Right renal pelvis (tissue), 4 donors: ENCODE results near the gene ASB8. TPM values are rescaled to one million over a fixed set of nuclear protein-coding genes. Genes with fewer than 3 reads are reported as not detected.

Experiments used
- DNase-seq, 4 donors: peaks; one replicate each; pipeline ENCODE4 v3.0.0-alpha.2; 2013; ENCODE audit warnings: low read depth in 4 of 4, low spot score in 3 of 4, missing footprints in 1 of 4
- polyA plus RNA-seq, 4 donors: library from polyadenylated mRNA; unstranded; fragments of 120-200 nt; gene quantifications; one replicate each; pipeline ENCODE4 v1.2.1, GENCODE V29; 2013; ENCODE audit not compliant: insufficient read length in 4 of 4

Gene ASB8
- polyA plus RNA-seq, 4 donors: 33.1 to 41.4 (median 40.4) TPM

DNA sequence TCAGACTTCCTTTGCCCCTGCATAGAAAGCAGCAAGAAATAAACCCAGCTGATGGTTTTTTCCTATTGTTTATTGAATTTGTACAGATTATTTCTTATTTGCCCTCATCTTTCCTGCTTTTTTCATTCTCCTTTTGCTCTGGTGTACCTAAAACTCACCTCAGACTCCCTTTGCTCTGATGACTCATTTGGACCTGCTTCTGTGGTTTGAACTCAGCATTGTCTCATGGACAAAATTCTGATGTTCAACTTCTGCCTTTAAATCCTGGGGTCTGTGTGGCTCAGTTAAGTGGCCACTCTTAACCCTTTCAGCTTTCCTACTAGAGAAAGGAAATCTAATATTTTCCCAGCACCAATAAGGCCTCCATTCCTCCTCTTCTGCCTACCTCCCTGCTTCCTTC, 47.9 kb downstream of the ASB8 start:
- no peak for DNase-seq

GRCh38 chr12:48106681-48107613, 50.4 kb downstream of the ASB8 start:
- DNase-seq: no peak

- DNase-seq: peak; percentile 77 to 86 (median 80)
Measured at GRCh38 chr12:48105867-48106680, 51.2 kb downstream of the ASB8 start, which contains the start of gene SENP1. SENP1 (minus strand) TSS chr12:48106079; CDS start chr12:48101472, 4,607 bp downstream.

- DNase-seq: peak in 1 of 4 donors; percentile 37
Measured at GRCh38 chr12:48105321-48105866, 51.9 kb downstream of the ASB8 start.

- DNase-seq: no peak
Measured at GRCh38 chr12:48104531-48104930, 52.8 kb downstream of the ASB8 start.

Other genes with a start within 250 kb of the ASB8 start
- gene TMEM106C, start 193.9 kb downstream of the ASB8 start, polyA plus RNA-seq: 100 to 1,000 TPM; 122 to 138 (median 132) TPM
- 10 to 100 TPM; 36.5 to 51.7 (median 42.8) TPM for gene COL2A1, start 153.0 kb downstream of the ASB8 start, polyA plus RNA-seq
- 10 to 100 TPM; 21.6 to 28.1 (median 27.1) TPM for gene SENP1, start 51.4 kb downstream of the ASB8 start, polyA plus RNA-seq
- 100 to 1,000 TPM in 2 of 4 donors, 10 to 100 TPM in 2; 92.6 to 108 (median 96.8) TPM for gene PFKM, start 38.2 kb downstream of the ASB8 start, polyA plus RNA-seq
- 1 to 10 TPM in 1 of 4 donors, under 1 TPM in 3; 0.29 to 1.2 (median 0.42) TPM for gene CCDC184, start 26.1 kb upstream of the ASB8 start, polyA plus RNA-seq
- under 1 TPM; 0.17 to 0.36 (median 0.24) TPM for gene OR10AD1, start 45.8 kb upstream of the ASB8 start, polyA plus RNA-seq
- 10 to 100 TPM; 21.8 to 26.5 (median 24.1) TPM for gene ZNF641, start 193.4 kb upstream of the ASB8 start, polyA plus RNA-seq